ENCODE results near the gene MRPL32.

MRPL32 gene

DNA sequence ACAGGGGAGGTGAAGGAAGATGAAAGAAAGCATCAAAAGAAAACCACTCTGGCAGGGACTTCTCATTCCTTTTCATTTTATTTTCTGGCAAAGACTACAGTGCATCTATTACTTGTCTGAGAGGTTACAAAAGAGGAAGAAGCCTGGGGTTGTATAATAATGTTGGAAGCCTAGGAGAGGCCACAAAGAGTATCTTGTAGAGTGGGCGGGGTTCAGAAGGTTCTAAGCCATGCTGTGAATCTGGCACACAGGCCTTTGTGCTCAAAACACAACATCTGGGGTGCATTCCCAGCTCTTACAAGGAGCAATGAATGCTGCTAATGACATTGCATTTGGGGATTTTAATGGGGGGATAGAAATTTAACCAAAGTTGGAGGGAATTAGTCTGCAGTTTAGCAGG, 49.4 kb downstream of the MRPL32 start:
- H3K4me1 ChIP-seq (ENCODE audit: control insufficient read depth, insufficient read depth, low read length): no peaks in the 10 kb centered on the region
- H3K9ac ChIP-seq (ENCODE audit: low read length): no peak overlapping the region
- H3K27ac ChIP-seq (ENCODE audit: low read depth, low read length): no peak overlapping the region
- no peaks in the 10 kb centered on the region for H3K27me3 ChIP-seq (ENCODE audit: control insufficient read depth, insufficient read depth, low read length)
- no peaks in the 10 kb centered on the region for H3K36me3 ChIP-seq (ENCODE audit: control insufficient read depth, insufficient read depth, low read length)
- H3K4me3 ChIP-seq (ENCODE audit: low read length): no peak overlapping the region

DNA sequence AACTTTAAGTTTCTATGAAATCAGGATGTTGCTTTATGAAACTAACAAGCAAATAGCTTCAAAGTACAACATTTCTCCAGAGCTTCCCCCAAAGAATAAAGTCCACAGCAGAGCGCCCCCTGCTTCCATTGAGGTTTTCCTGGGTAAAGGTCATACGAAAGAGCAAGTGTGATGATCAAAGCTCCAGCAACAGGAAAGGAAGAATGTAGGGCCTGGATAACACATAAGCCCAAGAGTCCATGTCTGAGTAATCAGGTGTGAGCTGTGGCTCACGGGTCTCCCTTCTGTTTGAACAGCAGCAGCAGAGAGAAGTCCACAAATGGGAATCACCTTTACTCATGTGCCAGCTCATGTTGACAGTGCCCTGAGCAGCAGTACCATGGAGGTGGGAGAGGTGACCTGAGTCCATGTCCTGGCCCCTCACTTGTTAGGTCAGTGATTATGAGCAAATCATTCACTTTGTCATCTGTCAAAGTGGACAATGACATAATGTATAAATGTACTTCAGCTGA, 50.5 kb downstream of the MRPL32 start:
- Histone ChIP-seq H3K9ac (ENCODE audit: low read length) (no peak overlapping the region), H3K27ac (ENCODE audit: low read depth, low read length) (no peak overlapping the region), H3K4me3 (ENCODE audit: low read length) (no peak overlapping the region), H3K4me1 (ENCODE audit: control insufficient read depth, insufficient read depth, low read length) (no peaks in the 10 kb centered on the region), H3K27me3 (ENCODE audit: control insufficient read depth, insufficient read depth, low read length) (no peaks in the 10 kb centered on the region), H3K36me3 (ENCODE audit: control insufficient read depth, insufficient read depth, low read length) (no peaks in the 10 kb centered on the region)

DNA sequence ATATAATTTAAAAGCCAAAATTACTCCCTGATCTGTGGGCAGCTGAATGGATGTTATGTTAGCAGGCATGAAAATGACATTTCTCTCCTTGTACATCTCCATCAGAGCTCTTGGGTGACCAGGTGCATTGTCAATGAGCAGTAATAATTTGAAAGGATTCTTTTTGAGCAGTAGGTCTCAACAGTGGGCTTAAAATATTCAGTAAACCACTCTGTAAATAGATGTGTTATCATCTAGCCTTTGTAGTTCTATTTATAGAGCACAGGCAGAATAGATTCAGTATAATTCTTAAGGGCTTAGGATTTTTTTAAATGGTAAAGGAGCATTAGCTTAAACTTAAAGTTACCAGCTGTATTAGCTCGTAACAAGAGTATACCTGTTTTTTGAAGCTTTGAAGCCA, 52.0 kb downstream of the MRPL32 start:
- no peaks in the 10 kb centered on the region for H3K36me3 ChIP-seq (ENCODE audit: control insufficient read depth, insufficient read depth, low read length)
- H3K4me1 ChIP-seq (ENCODE audit: control insufficient read depth, insufficient read depth, low read length): no peaks in the 10 kb centered on the region
- no peaks in the 10 kb centered on the region for H3K27me3 ChIP-seq (ENCODE audit: control insufficient read depth, insufficient read depth, low read length)
- H3K27ac ChIP-seq (ENCODE audit: low read depth, low read length): no peak overlapping the region
- no peak overlapping the region for H3K9ac ChIP-seq (ENCODE audit: low read length)
- no peak overlapping the region for H3K4me3 ChIP-seq (ENCODE audit: low read length)

DNA sequence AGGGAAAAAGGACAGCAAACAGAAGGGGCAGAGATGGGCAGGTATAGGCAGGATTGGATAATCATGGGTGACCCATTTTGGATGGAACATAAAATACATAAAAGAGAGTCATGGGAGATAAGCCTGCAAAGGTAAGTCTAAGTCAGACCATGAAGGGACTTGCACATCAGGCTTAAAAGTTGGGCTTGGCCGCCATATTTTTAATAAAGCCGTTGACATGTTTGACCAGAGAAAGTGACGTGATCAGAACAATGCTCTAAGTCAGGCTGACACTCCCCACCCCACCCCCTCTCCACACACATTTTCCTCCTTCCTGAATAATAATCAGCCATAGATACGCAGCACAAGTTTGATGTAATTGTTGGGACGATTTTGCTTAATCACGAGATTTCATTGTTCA, 54.0 kb downstream of the MRPL32 start:
- Histone ChIP-seq H3K4me1 (ENCODE audit: control insufficient read depth, insufficient read depth, low read length) (no peaks in the 10 kb centered on the region), H3K9ac (ENCODE audit: low read length) (no peak overlapping the region), H3K27me3 (ENCODE audit: control insufficient read depth, insufficient read depth, low read length) (no peaks in the 10 kb centered on the region), H3K4me3 (ENCODE audit: low read length) (no peak overlapping the region), H3K27ac (ENCODE audit: low read depth, low read length) (no peak overlapping the region), H3K36me3 (ENCODE audit: control insufficient read depth, insufficient read depth, low read length) (no peaks in the 10 kb centered on the region)

DNA sequence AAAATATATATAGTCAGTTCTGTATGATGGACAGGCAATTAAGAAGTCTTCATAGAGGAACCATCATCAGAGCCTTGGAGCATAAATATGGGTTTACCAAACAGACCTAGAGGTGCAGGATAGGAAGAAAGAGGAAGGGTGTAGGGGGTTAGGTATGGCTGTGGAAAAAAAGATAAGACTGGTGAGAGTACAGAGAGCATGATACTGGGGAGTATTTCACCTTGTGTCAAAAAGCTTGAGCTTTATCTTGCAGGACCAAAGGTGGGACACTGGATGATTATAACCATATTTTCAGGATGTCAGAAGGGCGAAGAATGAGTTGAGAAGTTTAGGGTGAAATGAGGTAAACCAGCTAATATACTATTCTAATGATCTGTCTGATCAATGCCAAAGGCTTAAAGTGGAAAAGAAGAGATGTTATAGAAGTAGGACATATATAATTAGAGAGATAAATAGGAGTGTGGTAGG, 54.6 kb downstream of the MRPL32 start:
- Histone ChIP-seq H3K4me1 (ENCODE audit: control insufficient read depth, insufficient read depth, low read length) (no peaks in the 10 kb centered on the region), H3K27me3 (ENCODE audit: control insufficient read depth, insufficient read depth, low read length) (no peaks in the 10 kb centered on the region), H3K36me3 (ENCODE audit: control insufficient read depth, insufficient read depth, low read length) (no peaks in the 10 kb centered on the region), H3K9ac (ENCODE audit: low read length) (no peak overlapping the region), H3K4me3 (ENCODE audit: low read length) (no peak overlapping the region), H3K27ac (ENCODE audit: low read depth, low read length) (no peak overlapping the region)

Data from rectal smooth muscle tissue (tissue), 1 donor.